WTC11 (cell line): ENCODE data around the gene MKNK2. TPM values are rescaled to one million over a fixed set of nuclear protein-coding genes. Genes with fewer than 3 reads are reported as not detected.
A peak's percentile ranks its signal among the peaks of the same experiment; 100 is the strongest.

Source experiments
- ATAC-seq: fragments of 200-7000 bp; cut with Tn5 transposase; 2 replicates; pipeline ENCODE4 v1.10.0; 2021; ENCODE audit warnings: mild to moderate bottlenecking, moderate library complexity
- Bru-seq: library from RNA; stranded (reverse); fragments of 400-500 nt; gene quantifications from one replicate; lab custom pipeline; 2021; lab: Mats Ljungman, UMichigan
- CTCF ChIA-PET: fragments of 300-600 bp; sonication (Branson Sonifier 250); formaldehyde crosslinking; loops from one replicate; lab custom pipeline; 2021; ENCODE audit warnings: antibody characterized with exemption; lab: Charles Lee
- POLR2A ChIA-PET: fragments of 350-600 bp; sonication (Branson Sonifier 250); formaldehyde crosslinking; loops from one replicate; lab custom pipeline; 2021; ENCODE audit warnings: antibody characterized with exemption; lab: Charles Lee
- DNase-seq: peaks from one replicate; pipeline ENCODE4 v3.0.0; 2021; ENCODE audit warnings: low spot score
- H3K27ac Mint-ChIP-seq: 2 replicates; pipeline ENCODE4 v1.8.0; 2021; ENCODE audit warnings: mixed read lengths
- H3K27me3 Mint-ChIP-seq: 2 replicates; pipeline ENCODE4 v1.8.0; 2021; ENCODE audit warnings: low read depth, mild to moderate bottlenecking, moderate library complexity, mixed read lengths
- H3K36me3 Mint-ChIP-seq: 2 replicates; pipeline ENCODE4 v1.8.0; 2021; ENCODE audit warnings: mixed read lengths
- H3K4me1 Mint-ChIP-seq: 2 replicates; pipeline ENCODE4 v1.8.0; 2022; ENCODE audit warnings: mixed read lengths
- H3K4me3 Mint-ChIP-seq: 2 replicates; pipeline ENCODE4 v1.8.0; 2021; ENCODE audit warnings: mild to moderate bottlenecking, moderate library complexity, mixed read lengths
- H3K9me3 Mint-ChIP-seq: 2 replicates; pipeline ENCODE4 v1.8.0; 2021; ENCODE audit warnings: mixed read lengths
- AR ChIP-seq: fragments of 250-450 bp; sonication (Bioruptor Pico); IDR thresholded peaks from 2 replicates; pipeline ENCODE4 v1.9.0; 2021; ENCODE audit warnings: mild to moderate bottlenecking
- ATF1 ChIP-seq: sonication (generic); formaldehyde crosslinking; IDR thresholded peaks from 2 replicates; pipeline ENCODE4 v1.8.1; 2023; ENCODE audit warnings: mild to moderate bottlenecking, moderate library complexity, missing genetic modification reagents
- CTCF ChIP-seq: fragments of 200-600 bp; IDR thresholded peaks from 2 replicates; pipeline ENCODE4 v1.8.0; 2022; ENCODE audit warnings: antibody characterized with exemption
- ELF4 ChIP-seq: sonication (generic); formaldehyde crosslinking; IDR thresholded peaks from 2 replicates; pipeline ENCODE4 v1.8.1; 2022; ENCODE audit warnings: low read depth, mild to moderate bottlenecking, moderate library complexity, missing genetic modification reagents
- EMX1 ChIP-seq: fragments of 250-450 bp; sonication (Bioruptor Pico); IDR thresholded peaks from 2 replicates; pipeline ENCODE4 v1.8.0; 2021; ENCODE audit warnings: mild to moderate bottlenecking
- ETV6 ChIP-seq: sonication (generic); formaldehyde crosslinking; IDR thresholded peaks from 2 replicates; pipeline ENCODE4 v1.8.1; 2022; ENCODE audit warnings: mild to moderate bottlenecking, missing genetic modification reagents
- FOXK1 ChIP-seq: sonication (generic); formaldehyde crosslinking; IDR thresholded peaks from 2 replicates; pipeline ENCODE4 v1.8.0; 2022; ENCODE audit warnings: mild to moderate bottlenecking, moderate library complexity, missing genetic modification reagents
- FOXP1 ChIP-seq: sonication (generic); formaldehyde crosslinking; IDR thresholded peaks from 2 replicates; pipeline ENCODE4 v1.8.0; 2022; ENCODE audit warnings: missing genetic modification reagents, mild to moderate bottlenecking, moderate library complexity, borderline replicate concordance
- GABPB1 ChIP-seq: sonication (generic); formaldehyde crosslinking; IDR thresholded peaks from 2 replicates; pipeline ENCODE4 v1.8.1; 2023; ENCODE audit warnings: mild to moderate bottlenecking, missing genetic modification reagents
- IRF2 ChIP-seq: sonication (generic); formaldehyde crosslinking; IDR thresholded peaks from 2 replicates; pipeline ENCODE4 v1.8.0; 2022; ENCODE audit warnings: low read depth, missing genetic modification reagents, borderline replicate concordance
- NFE2L1 ChIP-seq: sonication (generic); formaldehyde crosslinking; IDR thresholded peaks from 2 replicates; pipeline ENCODE4 v1.8.1; 2023; ENCODE audit warnings: missing genetic modification reagents
- OVOL2 ChIP-seq: fragments of 250-450 bp; sonication (Bioruptor Pico); IDR thresholded peaks from 2 replicates; pipeline ENCODE4 v1.9.0; 2021; ENCODE audit warnings: mild to moderate bottlenecking, borderline replicate concordance
- PREB ChIP-seq: sonication (generic); formaldehyde crosslinking; IDR thresholded peaks from 2 replicates; pipeline ENCODE4 v1.8.1; 2022; ENCODE audit warnings: mild to moderate bottlenecking, missing genetic modification reagents, moderate library complexity, borderline replicate concordance
- PRRX2 ChIP-seq: fragments of 250-450 bp; sonication (Bioruptor Pico); IDR thresholded peaks from 2 replicates; pipeline ENCODE4 v1.8.0; 2021; ENCODE audit warnings: mild to moderate bottlenecking
- RELA ChIP-seq: sonication (generic); formaldehyde crosslinking; IDR thresholded peaks from 2 replicates; pipeline ENCODE4 v1.8.1; 2022; ENCODE audit warnings: missing genetic modification reagents, mild to moderate bottlenecking, borderline replicate concordance
- SMAD4 ChIP-seq: sonication (generic); formaldehyde crosslinking; IDR thresholded peaks from 2 replicates; pipeline ENCODE4 v1.8.0; 2022; ENCODE audit warnings: mild to moderate bottlenecking, missing genetic modification reagents
- SP1 ChIP-seq: sonication (generic); formaldehyde crosslinking; conservative IDR thresholded peaks from 2 replicates; pipeline ENCODE4 v1.8.1; 2022; ENCODE audit warnings: missing genetic modification reagents
- TEAD1 ChIP-seq: sonication (generic); formaldehyde crosslinking; IDR thresholded peaks from 2 replicates; pipeline ENCODE4 v1.8.0; 2022; ENCODE audit warnings: mild to moderate bottlenecking, missing genetic modification reagents
- ZBTB21 ChIP-seq: sonication (generic); formaldehyde crosslinking; IDR thresholded peaks from 2 replicates; pipeline ENCODE4 v1.8.1; 2023; ENCODE audit warnings: mild to moderate bottlenecking, missing genetic modification reagents, borderline replicate concordance
- ZMAT4 ChIP-seq: fragments of 250-450 bp; sonication (Bioruptor Pico); IDR thresholded peaks from 2 replicates; pipeline ENCODE4 v1.9.0; 2021; ENCODE audit warnings: mild to moderate bottlenecking
- ZNF396 ChIP-seq: fragments of 250-450 bp; sonication (Bioruptor Pico); IDR thresholded peaks from 2 replicates; pipeline ENCODE4 v1.8.0; 2021; ENCODE audit warnings: mild to moderate bottlenecking, moderate library complexity, borderline replicate concordance
- ZNF425 ChIP-seq: fragments of 250-450 bp; sonication (Bioruptor Pico); conservative IDR thresholded peaks from 2 replicates; pipeline ENCODE4 v1.9.0; 2021; ENCODE audit warnings: mild to moderate bottlenecking
- ZNF671 ChIP-seq: fragments of 250-450 bp; sonication (Bioruptor Pico); IDR thresholded peaks from 2 replicates; pipeline ENCODE4 v1.8.0; 2021; ENCODE audit warnings: mild to moderate bottlenecking
- ZSCAN18 ChIP-seq: fragments of 250-450 bp; sonication (Bioruptor Pico); IDR thresholded peaks from 2 replicates; pipeline ENCODE4 v2.1.2; 2022; ENCODE audit warnings: mild to moderate bottlenecking, moderate library complexity
- long read RNA-seq, 3 experiments: library from RNA in 1 of 3; library from capped mRNA in 1 of 3; library from polyadenylated mRNA in 1 of 3; unstranded in 2 of 3; stranded (forward) in 1 of 3; transcript quantifications; one replicate each; pipeline ENCODE4 v2.0.0, GENCODE V29; 2021
- total RNA-seq: library from RNA; stranded (reverse); gene quantifications from 3 replicates; pipeline ENCODE4 v1.2.3, GENCODE V29; 2021

MKNK2 gene
- total RNA-seq (150 to 165 TPM (median 163 TPM) in 3 replicates), Bru-seq, nascent RNA (percentile 68 among the genes with signal in this experiment)
- long read RNA-seq, experiment 1, transcript MKNK2-202 (14 exons, 1,744 nt), result minor isoform, 44 of 467 reads
- long read RNA-seq, experiment 1, transcript MKNK2-201 (14 exons, 3,774 nt), result major isoform, 182 of 467 reads
- long read RNA-seq, experiment 1, partial matches to known transcripts, result 69 of 467 reads
- long read RNA-seq, experiment 1, other reads (novel, unspliced or antisense), result 166 of 467 reads
- long read RNA-seq, experiment 2, transcript MKNK2-201 (14 exons, 3,774 nt), result major isoform, 15 of 112 reads
- long read RNA-seq, experiment 2, transcript MKNK2-202 (14 exons, 1,744 nt), result minor isoform, 9 of 112 reads
- long read RNA-seq, experiment 2, partial matches to known transcripts, result 25 of 112 reads
- long read RNA-seq, experiment 2, other reads (novel, unspliced or antisense), result 61 of 112 reads
- long read RNA-seq, experiment 3, partial matches to known transcripts, result 4 of 5 reads
- long read RNA-seq, experiment 3, other reads (novel, unspliced or antisense), result 0 of 5 reads

GRCh38 chr19:2050991-2051772 is at the start of gene MKNK2:
Gene MKNK2 (minus strand): TSS chr19:2051244. CDS start chr19:2050851, 393 bp downstream.
- peak within 1 kb of the TSS; percentile 70 for H3K4me3 Mint-ChIP-seq
- H3K9me3 Mint-ChIP-seq, result no peaks in the 10 kb centered on the region
- H3K27ac Mint-ChIP-seq, result peak within 1 kb of the TSS; percentile 92
- POLR2A ChIA-PET, result interaction anchor here (0.5 to 1.6 kb wide), 10 partner anchors 9 to 573 kb away, joined by 3 to 17 read pairs (median 4); no protein-coding TSS in a partner anchor
- peak; percentile 93 for DNase-seq
- CTCF ChIA-PET, result interaction anchor here (0.6 to 2.3 kb wide), 16 partner anchors 8 to 202 kb away, joined by 3 to 13 read pairs (median 4); partner anchors contain the start of gene AP3D1
- H3K4me1 Mint-ChIP-seq, result peaks cover 11% of the 10 kb centered on the region
- H3K36me3 Mint-ChIP-seq, result no peaks in the 10 kb centered on the region
- ATAC-seq, result peak; percentile 87
- no peaks in the 10 kb centered on the region for H3K27me3 Mint-ChIP-seq
- TF ChIP-seq ZNF671 (CRISPR knock-in tag) (peak; percentile 87; the same call in 1 of the 2 replicates), IRF2 (CRISPR knock-in tag) (no peak), GABPB1 (CRISPR knock-in tag) (no peak), FOXK1 (CRISPR knock-in tag) (no peak; the same call in 1 of the 2 replicates), ZMAT4 (CRISPR knock-in tag) (peak; percentile 84), CTCF (peak; percentile 56), OVOL2 (no peak), ZNF425 (CRISPR knock-in tag) (no peak), ELF4 (CRISPR knock-in tag) (no peak), RELA (CRISPR knock-in tag) (no peak), SMAD4 (CRISPR knock-in tag) (no peak), NFE2L1 (CRISPR knock-in tag) (no peak), ZSCAN18 (CRISPR knock-in tag) (peak; percentile 29; the same call in 1 of the 2 replicates), ZNF396 (CRISPR knock-in tag) (no peak), ZBTB21 (CRISPR knock-in tag) (no peak), PREB (CRISPR knock-in tag) (no peak), PRRX2 (peak; percentile 92), EMX1 (CRISPR knock-in tag) (peak; percentile 88; the same call in 1 of the 2 replicates), SP1 (peak; percentile 99), ETV6 (CRISPR knock-in tag) (peak; percentile 57; the same call in 1 of the 2 replicates), FOXP1 (CRISPR knock-in tag) (peak; percentile 63; the same call in 1 of the 2 replicates), ATF1 (CRISPR knock-in tag) (no peak), TEAD1 (CRISPR knock-in tag) (no peak; the same call in 1 of the 2 replicates), AR (CRISPR knock-in tag) (no peak)
